ENCODE data around the gene AKT3.

DNA sequence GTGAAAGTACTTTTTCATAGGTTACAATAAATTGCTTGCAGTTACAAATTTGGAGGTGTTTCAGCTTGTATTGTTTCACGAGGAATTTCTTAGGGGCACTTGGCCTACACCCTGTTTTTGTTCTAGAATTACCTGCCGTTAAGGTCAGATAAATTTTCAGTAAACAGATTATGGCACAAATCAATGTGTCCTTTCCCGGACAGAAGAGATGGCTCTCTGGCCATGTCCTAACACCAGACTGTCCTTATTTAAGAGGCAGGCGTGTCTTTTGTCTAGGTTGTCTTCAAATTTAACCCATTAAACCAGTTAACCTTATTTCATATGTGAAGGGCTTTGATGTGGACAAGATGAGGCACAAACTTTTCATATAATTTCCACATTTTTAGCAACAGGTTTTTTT is 350.8 kb downstream of the AKT3 start:
- TF ChIP-seq, protein P1, sequence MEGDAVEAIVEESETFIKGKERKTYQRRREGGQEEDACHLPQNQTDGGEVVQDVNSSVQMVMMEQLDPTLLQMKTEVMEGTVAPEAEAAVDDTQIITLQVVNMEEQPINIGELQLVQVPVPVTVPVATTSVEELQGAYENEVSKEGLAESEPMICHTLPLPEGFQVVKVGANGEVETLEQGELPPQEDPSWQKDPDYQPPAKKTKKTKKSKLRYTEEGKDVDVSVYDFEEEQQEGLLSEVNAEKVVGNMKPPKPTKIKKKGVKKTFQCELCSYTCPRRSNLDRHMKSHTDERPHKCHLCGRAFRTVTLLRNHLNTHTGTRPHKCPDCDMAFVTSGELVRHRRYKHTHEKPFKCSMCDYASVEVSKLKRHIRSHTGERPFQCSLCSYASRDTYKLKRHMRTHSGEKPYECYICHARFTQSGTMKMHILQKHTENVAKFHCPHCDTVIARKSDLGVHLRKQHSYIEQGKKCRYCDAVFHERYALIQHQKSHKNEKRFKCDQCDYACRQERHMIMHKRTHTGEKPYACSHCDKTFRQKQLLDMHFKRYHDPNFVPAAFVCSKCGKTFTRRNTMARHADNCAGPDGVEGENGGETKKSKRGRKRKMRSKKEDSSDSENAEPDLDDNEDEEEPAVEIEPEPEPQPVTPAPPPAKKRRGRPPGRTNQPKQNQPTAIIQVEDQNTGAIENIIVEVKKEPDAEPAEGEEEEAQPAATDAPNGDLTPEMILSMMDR (optimal IDR thresholded peaks at IDR 0.05 in 1 of 3, IDR thresholded peaks at IDR 0.05 in 1 of 3, conservative IDR thresholded peaks at IDR 0.05 in 1 of 3; ENCODE audit: extremely low read depth in 1 of 3, insufficient read depth in 2 of 3, low read length in 3 of 3) = no peak
- TF ChIP-seq EZH2 (IDR thresholded peaks at IDR 0.05; ENCODE audit: low read length) = no peak
